Epithelial cell of prostate (primary cell): ENCODE results near the gene MYCBP2.
"Not testable (repeated sequence)": the region's sequence is repeated elsewhere in the genome, so short reads cannot be mapped to it uniquely, and the experiment has no call there.

Experiments used
- DNase-seq: peaks from one replicate; pipeline ENCODE4 v3.0.0-alpha.2; 2011; ENCODE audit warnings: low read depth, low spot score
- H3K27ac ChIP-seq: fragments of 450-650 bp; 2 replicates; pipeline ENCODE4 v1.5.1; 2017; ENCODE audit warnings: mild to moderate bottlenecking

Gene MYCBP2, protein sequence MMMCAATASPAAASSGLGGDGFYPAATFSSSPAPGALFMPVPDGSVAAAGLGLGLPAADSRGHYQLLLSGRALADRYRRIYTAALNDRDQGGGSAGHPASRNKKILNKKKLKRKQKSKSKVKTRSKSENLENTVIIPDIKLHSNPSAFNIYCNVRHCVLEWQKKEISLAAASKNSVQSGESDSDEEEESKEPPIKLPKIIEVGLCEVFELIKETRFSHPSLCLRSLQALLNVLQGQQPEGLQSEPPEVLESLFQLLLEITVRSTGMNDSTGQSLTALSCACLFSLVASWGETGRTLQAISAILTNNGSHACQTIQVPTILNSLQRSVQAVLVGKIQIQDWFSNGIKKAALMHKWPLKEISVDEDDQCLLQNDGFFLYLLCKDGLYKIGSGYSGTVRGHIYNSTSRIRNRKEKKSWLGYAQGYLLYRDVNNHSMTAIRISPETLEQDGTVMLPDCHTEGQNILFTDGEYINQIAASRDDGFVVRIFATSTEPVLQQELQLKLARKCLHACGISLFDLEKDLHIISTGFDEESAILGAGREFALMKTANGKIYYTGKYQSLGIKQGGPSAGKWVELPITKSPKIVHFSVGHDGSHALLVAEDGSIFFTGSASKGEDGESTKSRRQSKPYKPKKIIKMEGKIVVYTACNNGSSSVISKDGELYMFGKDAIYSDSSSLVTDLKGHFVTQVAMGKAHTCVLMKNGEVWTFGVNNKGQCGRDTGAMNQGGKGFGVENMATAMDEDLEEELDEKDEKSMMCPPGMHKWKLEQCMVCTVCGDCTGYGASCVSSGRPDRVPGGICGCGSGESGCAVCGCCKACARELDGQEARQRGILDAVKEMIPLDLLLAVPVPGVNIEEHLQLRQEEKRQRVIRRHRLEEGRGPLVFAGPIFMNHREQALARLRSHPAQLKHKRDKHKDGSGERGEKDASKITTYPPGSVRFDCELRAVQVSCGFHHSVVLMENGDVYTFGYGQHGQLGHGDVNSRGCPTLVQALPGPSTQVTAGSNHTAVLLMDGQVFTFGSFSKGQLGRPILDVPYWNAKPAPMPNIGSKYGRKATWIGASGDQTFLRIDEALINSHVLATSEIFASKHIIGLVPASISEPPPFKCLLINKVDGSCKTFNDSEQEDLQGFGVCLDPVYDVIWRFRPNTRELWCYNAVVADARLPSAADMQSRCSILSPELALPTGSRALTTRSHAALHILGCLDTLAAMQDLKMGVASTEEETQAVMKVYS (N-terminal part only)

DNA sequence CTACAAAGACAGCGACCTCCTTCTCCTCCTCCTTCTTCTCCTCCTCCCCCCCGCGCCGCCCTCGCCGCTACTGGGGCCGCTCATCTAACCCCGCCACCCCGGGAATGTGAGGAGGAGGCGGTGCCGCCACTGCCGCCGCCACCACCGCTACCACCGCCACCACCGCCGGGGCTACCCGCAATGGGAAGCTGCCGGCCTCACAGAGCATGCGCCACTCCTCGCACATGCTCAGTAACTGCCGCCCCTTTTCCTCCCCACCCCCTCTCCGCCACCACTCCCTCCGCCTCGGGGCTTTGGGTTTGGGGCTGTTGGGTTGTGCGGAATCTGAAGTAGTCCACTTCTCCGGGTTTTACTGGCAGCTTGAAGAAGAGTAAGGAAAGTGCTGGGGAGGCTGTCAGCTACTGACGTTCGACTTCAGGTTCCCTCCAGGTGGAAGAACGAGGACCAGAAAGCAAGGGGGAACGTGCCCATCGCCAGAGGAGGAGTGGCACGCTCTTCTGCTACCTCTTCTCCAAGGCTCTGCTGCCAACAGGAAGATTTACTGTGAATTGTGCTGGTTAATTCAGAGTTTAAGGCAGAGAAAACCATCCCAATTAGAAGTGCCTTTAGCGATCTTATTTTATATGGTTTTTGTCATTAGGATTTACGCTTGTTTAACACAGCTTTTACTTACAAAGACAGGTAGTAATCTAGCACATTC lies at the start of gene MYCBP2:
TSS of gene MYCBP2 (minus strand) at position 190 of the 700 bp plus-strand sequence. CDS start 319 bp downstream, outside the sequence.
- H3K27ac ChIP-seq: peak within 1 kb of the TSS; percentile 62
- DNase-seq: peak; percentile 93

DNA sequence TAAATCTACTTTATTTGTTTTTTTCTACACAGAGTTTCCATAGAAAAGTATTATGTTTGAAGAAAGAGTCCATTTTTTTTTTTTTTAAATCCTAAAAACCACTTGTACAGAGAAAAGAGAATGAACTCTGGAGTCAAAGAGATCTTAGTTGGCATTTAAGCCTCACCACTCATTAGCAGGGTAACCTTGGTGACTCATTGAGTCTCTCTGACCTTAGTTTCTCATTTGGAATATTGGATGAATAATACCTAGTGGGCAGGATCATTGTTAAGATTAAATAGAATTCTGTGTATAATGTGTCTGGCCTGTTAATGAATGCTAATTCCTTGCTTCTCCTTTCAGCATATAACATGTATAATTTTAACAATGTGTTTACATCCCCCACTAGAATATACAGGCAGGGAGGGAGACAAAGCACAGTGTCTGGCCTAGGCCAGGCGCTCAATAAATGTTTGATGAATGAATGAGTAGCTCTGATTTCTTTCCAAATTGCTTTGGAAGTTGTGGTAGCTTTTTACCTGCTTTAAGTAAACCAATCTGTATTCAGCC lies 48.7 kb upstream of the MYCBP2 start:
- no peak for DNase-seq
- H3K27ac ChIP-seq: no peak overlapping the region

DNA sequence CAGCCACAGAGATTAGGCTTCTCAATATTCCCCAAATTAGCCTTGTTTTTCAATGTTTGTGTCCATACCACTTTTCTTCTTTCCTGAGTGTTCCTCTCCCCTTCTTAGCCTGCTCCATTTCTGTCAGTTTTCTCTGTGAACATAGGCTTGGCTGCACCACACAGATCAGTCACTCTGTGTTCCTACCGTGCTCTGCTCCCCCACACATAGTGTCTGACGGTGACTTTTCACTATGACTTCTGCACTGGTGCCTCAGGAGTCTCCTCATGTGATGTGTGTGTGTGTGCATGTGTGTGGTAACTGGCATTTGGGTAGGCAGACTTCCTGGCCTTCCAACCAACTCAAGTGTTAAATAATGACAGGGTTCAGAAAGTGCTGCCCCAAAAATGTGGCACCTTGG lies 47.9 kb upstream of the MYCBP2 start:
- DNase-seq: no peak
- H3K27ac ChIP-seq: no peak overlapping the region

DNA sequence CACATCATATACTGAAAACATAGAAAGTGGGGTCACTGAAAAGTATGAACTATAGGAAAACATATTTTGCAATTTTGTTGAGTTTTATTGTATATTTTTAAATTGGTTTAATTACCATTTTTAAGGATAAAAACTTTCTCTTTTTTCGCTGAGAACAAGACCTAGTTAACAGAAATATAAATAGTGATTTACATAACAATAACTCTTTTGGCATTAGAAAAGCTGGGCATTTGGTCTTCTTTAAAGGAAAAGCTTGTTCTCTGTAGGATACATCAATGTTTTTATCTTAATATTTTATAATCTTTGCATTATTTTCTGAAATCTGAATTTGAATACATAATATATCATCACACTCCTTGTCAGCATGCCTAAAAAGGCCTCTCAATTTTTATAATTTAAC lies 47.4 kb upstream of the MYCBP2 start:
- H3K27ac ChIP-seq: no peak overlapping the region

DNA sequence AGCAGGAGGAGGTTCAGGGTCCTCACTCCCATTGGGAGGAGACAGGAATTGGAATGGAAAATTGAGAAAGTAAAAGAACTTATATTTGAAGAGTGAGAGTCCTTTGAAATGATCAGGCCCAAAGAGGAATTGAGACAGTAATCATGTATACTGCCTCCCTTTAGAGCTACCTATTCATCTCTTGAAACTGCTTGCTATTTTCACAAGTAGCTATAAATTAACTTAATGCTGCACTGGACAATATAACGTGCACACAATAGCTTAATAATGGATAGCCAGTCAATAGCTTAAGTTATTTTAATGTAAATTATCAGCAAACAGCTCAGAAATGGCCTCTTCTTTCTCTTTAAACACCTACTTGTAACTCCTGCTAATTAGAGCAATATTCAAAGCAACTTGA lies 46.6 kb upstream of the MYCBP2 start:
- no peak for DNase-seq
- H3K27ac ChIP-seq: no peak overlapping the region

More for the DNA sequence above, 47.4 kb upstream of the MYCBP2 start:
- DNase-seq: no peak

DNA sequence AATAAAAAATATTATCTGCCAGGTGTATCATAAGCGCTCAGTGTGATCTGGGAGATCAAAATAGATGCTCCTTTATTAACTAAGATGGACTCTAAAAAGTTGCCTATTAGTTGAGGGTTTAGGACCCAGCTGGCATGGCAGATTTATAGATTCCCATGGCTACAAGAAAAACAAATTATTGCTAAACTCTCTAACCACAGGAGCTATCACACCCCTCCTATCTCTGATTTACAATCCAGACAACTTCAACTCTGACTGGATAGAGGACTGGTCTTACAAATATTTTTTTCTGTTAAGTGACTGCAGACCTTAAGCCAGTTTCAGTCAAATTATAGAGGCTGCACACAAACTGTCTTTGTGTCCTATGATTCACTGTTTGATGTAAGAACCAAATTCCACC lies 45.4 kb upstream of the MYCBP2 start:
- no peak for DNase-seq
- H3K27ac ChIP-seq: no peak overlapping the region

DNA sequence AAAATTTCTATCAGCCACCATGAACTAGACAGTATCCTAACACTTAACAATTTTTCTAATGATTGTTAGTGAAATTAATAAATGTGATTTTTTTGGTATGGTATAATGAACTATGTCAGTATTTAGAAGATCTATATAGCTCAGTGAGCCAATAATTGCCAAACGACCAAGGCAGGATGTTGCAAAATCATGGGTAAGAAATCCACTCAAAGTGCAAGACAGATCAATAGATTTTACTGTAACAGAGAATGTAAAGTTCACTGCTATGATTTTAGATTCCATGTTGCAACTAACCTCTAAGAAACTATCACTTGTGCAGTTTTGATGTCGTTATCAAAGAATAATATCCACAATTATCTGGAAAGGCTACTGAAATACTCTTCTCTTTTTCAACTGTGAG lies 44.0 kb upstream of the MYCBP2 start:
- DNase-seq: no peak
- H3K27ac ChIP-seq: no peak overlapping the region

DNA sequence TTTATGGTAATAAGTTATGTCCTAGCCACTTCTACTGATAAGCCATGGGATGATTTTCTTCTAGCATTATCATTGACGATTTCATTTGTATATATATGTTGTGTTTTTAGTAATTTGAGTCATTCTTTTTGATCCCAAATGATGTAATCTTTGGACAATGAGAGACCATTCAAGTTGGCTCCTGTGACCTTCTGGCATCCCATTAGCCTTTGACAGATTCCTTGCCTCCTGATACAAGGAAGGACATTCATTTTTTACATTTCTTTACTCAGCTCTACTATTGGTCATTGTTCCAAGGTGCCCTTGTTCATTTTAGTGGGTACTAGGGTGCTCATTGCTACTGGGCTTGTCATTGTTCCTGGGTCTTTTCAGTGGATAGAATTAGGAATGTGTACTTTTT lies 35.3 kb upstream of the MYCBP2 start:
- DNase-seq: no peak
- H3K27ac ChIP-seq: no peak overlapping the region

DNA sequence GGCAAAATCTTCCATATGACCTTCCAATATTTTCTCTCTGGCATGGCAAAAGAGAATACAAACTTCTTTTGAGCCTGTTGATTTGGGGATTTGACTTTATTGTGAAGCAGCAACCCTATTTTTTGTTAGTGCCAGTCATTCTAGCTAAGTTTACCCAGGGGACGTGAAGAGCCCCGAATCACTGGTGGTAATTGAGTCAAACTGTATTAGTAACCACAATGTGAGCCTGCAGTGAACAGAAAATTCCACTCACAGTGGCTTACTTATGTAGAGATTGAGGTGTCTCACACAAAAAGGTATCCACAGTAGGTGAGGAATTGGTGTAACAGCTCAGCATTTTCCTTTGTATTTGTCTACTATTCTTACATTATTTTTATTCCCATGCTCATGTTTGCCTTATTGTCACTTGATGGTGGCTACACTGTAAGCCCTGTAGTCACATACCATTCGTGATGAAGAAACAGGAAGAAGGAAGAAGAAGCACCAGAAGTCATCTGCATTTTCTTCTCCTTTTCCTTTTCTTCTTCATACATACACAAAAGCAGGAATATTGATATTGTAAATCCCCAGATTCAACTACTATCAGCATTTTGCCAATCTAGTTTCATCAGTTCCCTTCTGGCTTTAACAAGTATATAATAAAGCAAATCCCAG lies 33.3 kb upstream of the MYCBP2 start:
- DNase-seq: no peak

DNA sequence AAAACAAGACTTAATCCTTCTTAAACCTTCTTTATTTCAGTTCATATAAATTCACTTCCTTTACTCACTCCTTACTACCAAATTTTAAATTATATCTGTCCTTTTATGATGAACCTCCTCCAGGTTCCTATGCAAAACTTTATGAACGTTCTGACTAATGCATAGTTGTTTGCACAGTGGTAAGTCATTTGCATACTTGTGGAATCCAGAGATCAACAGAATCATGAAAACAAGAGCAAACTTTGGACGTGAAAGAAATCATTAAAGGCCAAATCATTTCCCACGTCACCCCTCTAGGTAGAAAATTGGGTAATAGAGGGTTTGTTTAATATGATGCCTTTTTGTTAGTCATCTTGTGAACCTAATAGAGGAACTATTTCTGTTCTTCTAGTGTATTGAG lies 32.3 kb upstream of the MYCBP2 start:
- no peak overlapping the region for H3K27ac ChIP-seq
- no peak for DNase-seq

More for the DNA sequence above, 33.3 kb upstream of the MYCBP2 start:
- H3K27ac ChIP-seq: no peak overlapping the region

DNA sequence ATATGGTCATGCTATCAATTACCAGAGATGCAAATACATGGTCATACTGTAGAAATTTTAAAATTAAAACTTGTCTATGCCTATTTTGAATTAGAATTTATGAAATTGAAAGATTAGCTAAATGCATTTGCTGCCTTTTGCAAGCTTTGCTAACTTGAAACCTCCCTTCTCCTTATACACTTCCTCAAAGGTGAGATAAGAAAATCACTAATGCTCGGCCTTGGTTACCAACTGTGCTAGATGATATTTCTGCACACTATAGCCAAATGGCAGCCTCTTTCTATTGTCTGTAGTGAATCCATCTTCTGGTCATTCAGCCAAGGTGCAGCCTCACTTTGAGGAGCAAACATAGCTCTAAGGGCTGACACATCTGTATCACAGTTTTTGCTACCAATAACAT lies 31.1 kb upstream of the MYCBP2 start:
- DNase-seq: no peak
- no peak overlapping the region for H3K27ac ChIP-seq

DNA sequence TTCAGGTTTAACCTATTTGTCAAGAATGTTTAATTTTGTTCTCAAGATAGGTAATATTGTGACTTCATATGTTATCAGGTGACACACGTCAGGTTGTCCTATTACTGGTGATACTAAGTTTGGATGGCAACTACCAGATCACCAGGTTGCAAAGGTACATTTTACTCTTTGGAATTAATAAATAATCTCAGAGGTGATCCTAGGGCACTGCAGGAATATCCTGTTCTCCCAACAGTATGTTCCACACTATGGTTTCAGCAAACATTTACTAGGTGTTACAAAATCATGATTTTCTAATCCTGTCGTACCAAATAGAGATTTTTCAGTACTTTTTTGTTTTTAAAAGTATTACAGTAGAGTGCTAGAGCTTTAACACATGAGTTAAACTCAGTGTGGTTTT lies 29.3 kb upstream of the MYCBP2 start:
- H3K27ac ChIP-seq: no peak overlapping the region
- DNase-seq: no peak

DNA sequence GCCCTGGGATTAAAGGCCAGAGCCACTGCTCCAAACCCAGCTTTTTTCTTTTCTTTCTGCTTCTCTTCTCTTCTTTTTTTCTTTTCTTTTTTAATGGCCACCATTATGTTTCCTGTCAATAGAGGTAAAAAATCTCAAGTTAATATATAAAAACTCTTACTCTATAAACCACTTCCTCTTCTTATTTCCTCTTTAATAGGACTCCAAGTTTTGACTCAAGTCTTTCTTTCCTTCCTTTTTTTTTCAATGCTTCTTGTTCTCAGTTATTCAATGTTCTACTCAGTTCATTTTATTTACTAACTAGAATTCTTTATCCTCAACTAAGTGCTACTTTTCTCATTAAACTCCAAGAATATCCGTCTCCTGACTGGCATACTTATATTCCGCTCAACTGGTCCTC lies 27.1 kb upstream of the MYCBP2 start:
- H3K27ac ChIP-seq: no peak overlapping the region
- DNase-seq: no peak

DNA sequence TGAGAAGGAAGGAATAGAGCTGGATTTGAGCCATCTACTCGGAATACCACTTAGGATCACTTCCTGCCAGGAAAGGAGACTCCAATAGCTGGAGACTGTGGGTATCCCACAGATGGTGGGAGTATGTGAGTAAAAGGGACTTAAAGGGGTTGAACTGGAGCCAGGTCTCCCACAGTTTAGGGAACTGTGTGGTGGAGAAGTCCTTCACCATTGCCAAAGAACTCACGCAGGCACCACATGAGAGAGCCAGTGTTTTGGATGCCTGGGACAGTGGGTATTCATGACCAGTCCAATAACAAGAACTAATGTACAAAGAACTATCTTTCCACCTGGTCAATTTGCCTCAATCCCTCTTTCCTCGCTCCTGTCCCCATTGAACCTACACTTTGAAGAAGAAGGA lies 24.4 kb upstream of the MYCBP2 start:
- no peak overlapping the region for H3K27ac ChIP-seq

DNA sequence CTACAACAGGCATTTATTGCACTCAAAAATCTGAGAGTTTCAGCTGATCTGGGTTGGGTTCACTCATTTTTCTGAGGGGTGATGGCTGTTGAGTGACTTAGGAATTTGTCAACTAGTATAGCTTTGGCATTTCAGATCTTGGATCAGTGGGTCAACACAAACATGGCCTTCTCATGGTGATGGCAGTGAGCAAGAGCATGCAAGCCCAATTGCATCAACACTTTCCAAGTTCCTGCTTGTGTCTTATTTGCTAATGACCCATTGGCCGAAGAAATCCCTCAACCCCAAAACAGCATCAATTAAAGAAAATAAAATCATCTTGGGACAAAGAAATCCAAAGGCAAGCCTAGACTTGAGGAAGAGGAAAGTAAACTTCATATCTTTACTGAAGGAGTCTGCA lies 23.9 kb upstream of the MYCBP2 start:
- DNase-seq: no peak
- no peak overlapping the region for H3K27ac ChIP-seq

More for the DNA sequence above, 24.4 kb upstream of the MYCBP2 start:
- no peak for DNase-seq

DNA sequence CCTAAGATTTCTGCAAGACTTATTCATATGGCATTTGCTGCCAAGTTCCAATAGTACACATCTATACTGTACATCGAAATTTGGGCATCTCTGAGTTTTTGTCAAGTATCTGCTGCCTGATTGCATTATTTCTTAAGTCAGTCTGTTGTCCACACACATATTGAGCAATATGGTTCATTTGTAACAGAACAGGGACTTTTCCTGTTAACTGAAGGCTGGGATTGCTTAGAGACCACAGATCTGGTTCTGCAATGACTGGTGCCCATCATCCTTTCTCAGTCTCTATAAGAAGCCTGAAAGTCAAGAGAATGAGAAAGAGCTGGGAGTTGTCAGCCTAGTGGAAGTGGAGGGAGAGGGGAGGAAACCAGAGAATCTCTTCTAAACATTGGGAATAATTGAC lies 22.5 kb upstream of the MYCBP2 start:
- DNase-seq: no peak
- no peak overlapping the region for H3K27ac ChIP-seq

DNA sequence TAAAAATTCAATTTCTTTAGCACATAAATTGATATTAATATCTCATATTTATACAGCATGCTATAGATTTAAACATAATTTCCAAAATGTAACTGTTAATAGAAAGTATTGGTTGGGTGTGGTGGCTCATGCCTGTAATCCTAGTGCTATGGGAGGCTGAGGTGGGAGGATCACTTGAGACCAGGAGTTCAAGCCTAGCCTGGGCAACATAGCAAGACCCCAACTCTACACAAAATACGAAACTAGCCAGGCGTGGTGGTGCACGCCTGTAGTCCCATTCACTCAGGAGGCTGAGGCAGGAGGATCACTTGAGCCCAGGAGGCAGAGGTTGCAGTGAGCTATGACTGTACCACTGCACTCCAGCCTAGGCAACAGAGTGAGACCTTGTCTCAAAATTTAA lies 20.5 kb upstream of the MYCBP2 start:
- DNase-seq, H3K27ac ChIP-seq: not testable (repeated sequence)

DNA sequence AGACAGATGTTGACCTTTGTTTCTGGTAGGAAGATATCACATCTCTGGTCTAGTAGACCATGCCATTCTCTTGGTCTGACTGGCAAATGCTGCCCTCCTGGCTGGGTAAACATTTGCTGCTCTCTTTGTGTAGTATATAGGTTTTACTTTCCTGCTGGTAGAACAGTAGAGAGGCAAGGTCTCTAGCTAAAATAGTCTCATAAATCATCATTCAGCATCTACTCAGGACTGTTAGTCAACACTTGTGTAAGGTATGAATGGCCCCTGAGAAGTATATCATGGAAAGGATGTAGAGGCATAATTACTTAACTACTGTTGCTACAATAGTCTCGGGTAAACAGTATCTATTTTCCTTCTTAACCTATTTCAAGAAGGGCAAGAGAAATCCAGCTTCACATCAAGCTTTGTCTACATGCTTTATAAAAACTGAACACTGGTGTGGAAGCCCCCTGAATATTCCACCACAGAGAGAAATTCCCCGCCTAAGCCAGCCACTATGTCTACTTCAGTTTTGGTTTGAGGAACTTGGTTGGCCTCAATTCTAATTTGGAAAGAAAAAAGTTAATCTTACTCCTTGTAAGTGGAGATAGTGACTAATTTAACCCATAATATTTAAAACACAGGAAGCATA lies 18.4 kb upstream of the MYCBP2 start:
- DNase-seq: no peak

DNA sequence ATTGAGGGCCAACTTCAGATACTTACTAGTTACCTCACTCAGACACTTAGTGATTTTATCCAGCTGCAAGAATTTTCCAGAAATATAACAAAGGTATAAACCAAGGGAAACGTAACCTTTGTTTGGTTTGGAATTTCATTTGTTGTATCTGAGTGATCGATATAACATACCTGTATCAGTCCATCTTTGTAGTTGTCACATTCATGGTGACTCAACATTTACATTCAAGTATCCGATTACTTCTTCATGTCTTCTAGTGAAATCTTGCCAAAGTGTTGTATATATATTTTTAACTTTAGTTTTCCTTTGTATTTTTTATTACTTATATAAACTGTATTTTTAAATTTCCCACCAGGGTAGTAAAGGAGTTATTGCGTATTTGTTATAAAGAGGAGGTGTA lies 16.9 kb upstream of the MYCBP2 start:
- no peak overlapping the region for H3K27ac ChIP-seq
- no peak for DNase-seq

More for the DNA sequence above, 18.4 kb upstream of the MYCBP2 start:
- no peak overlapping the region for H3K27ac ChIP-seq
